ENCODE data around the gene SCTR.

Gene SCTR

DNA sequence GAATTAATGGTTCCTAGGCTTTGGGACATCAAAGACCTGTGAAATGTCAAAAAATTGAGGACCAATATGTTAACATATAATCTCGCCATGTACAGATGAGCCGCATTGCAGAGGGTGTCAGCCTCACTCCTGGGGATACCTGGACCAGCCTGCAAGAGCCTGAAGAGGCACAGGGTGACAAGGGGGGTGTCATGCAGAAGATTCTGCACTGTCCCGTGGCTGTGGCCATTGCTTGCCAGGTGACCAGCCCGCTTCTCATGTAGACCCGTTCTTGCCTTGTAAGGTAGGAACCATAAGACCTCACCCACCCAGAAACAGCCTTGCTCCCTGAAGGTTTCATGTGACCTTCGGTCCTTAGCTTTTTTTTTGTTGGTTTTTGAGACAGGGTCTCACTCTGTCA, 55.2 kb downstream of the SCTR start:
- TF ChIP-seq OSR1 (CRISPR knock-in tag; IDR thresholded peaks at IDR 0.05) (no peak), ZFP30 (CRISPR knock-in tag; IDR thresholded peaks at IDR 0.05) (no peak)
- TF ChIP-seq, protein P1, sequence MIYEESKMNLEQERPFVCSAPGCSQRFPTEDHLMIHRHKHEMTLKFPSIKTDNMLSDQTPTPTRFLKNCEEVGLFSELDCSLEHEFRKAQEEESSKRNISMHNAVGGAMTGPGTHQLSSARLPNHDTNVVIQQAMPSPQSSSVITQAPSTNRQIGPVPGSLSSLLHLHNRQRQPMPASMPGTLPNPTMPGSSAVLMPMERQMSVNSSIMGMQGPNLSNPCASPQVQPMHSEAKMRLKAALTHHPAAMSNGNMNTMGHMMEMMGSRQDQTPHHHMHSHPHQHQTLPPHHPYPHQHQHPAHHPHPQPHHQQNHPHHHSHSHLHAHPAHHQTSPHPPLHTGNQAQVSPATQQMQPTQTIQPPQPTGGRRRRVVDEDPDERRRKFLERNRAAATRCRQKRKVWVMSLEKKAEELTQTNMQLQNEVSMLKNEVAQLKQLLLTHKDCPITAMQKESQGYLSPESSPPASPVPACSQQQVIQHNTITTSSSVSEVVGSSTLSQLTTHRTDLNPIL (CRISPR knock-in tag; IDR thresholded peaks at IDR 0.05; ENCODE audit: low read depth) = no peak
- ATAC-seq = no peak

DNA sequence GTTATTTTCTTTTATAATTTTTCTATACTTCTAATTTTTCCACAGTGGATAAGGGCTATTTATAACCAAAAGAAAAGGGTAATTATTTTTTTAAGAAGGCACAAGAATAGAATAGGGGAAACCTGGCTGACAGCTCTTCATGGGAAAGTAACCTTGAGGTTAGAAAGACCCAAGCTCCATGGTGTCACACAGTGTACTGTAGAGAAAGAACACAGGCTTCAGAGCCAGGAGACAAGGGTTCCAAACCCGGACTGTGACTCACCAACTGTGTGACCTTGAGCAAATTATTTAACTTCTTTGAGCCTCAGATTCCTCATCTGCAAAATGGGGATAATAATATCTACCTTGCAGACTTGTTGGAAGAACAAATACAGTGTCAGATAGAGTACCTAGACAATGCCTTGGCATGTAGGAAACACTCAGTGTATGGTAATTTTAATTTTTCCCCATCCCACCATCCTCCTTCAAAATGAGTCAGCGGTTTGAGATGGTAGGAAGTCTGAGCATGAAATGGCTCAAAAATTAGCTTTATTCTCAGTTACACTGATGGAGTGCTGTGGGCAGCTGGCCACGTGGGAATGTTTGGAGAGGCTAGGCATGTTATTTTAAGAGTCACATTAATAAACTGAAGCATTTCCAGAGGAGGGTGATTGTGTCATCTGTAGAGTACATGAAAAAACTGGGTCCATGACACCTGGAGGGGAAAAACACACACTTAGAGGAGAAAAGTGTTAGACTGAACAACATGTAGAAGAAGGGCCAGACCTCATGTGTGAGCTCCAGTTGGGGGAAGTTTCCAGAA, 55.9 kb downstream of the SCTR start:
- no peak for TF ChIP-seq TCF4 (CRISPR knock-in tag; IDR thresholded peaks at IDR 0.05; ENCODE audit: borderline replicate concordance)
- TF ChIP-seq ZFP3 (CRISPR knock-in tag; IDR thresholded peaks at IDR 0.05) = no peak
- TF ChIP-seq ZFP30 (CRISPR knock-in tag; IDR thresholded peaks at IDR 0.05) = no peak
- TF ChIP-seq ESRRG (CRISPR knock-in tag; IDR thresholded peaks at IDR 0.05) = no peak
- TF ChIP-seq, protein P1 (CRISPR knock-in tag; IDR thresholded peaks at IDR 0.05; ENCODE audit: low read depth) = no peak
- no peak for TF ChIP-seq GLIS3 (CRISPR knock-in tag; IDR thresholded peaks at IDR 0.05)
- no peak for TF ChIP-seq PPARA (CRISPR knock-in tag; IDR thresholded peaks at IDR 0.05; ENCODE audit: borderline replicate concordance)
- no peak for TF ChIP-seq RARB (CRISPR knock-in tag; IDR thresholded peaks at IDR 0.05)
- no peak for TF ChIP-seq ZNF8 (CRISPR knock-in tag; IDR thresholded peaks at IDR 0.05)
- no peak for TF ChIP-seq ZNF565 (CRISPR knock-in tag; conservative IDR thresholded peaks at IDR 0.05; ENCODE audit: low read depth)
- no peak for TF ChIP-seq SNAI2 (CRISPR knock-in tag; IDR thresholded peaks at IDR 0.05)
- no peak for TF ChIP-seq CSDC2 (CRISPR knock-in tag; IDR thresholded peaks at IDR 0.05)
- TF ChIP-seq, protein P2, sequence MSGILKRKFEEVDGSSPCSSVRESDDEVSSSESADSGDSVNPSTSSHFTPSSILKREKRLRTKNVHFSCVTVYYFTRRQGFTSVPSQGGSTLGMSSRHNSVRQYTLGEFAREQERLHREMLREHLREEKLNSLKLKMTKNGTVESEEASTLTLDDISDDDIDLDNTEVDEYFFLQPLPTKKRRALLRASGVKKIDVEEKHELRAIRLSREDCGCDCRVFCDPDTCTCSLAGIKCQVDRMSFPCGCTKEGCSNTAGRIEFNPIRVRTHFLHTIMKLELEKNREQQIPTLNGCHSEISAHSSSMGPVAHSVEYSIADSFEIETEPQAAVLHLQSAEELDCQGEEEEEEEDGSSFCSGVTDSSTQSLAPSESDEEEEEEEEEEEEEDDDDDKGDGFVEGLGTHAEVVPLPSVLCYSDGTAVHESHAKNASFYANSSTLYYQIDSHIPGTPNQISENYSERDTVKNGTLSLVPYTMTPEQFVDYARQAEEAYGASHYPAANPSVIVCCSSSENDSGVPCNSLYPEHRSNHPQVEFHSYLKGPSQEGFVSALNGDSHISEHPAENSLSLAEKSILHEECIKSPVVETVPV (CRISPR knock-in tag; IDR thresholded peaks at IDR 0.05) = no peak
- ATAC-seq = no peak

DNA sequence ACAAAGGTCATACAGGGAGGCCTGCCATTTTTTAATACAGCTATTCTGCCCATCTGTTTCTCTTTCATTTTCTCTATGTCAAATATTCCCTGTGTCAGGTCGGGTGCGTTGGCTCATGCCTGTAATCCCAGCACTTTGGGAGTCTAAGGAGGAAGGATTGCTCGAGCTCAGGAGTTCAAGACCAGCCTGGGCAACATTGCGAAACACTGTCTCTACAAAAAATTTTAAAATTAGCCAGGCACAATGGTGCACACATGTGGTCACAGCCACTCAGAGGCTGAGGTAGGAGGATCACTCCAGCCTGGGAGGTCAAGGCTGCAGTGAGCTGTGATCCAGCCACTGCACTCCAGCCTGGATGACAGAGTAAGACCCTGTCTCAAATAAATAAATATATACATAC, 57.9 kb downstream of the SCTR start:
- no peak for ATAC-seq
- no peak for TF ChIP-seq PPARA (CRISPR knock-in tag; IDR thresholded peaks at IDR 0.05; ENCODE audit: borderline replicate concordance)
- no peak for TF ChIP-seq OSR1 (CRISPR knock-in tag; IDR thresholded peaks at IDR 0.05)
- no peak for TF ChIP-seq CSDC2 (CRISPR knock-in tag; IDR thresholded peaks at IDR 0.05)

DNA sequence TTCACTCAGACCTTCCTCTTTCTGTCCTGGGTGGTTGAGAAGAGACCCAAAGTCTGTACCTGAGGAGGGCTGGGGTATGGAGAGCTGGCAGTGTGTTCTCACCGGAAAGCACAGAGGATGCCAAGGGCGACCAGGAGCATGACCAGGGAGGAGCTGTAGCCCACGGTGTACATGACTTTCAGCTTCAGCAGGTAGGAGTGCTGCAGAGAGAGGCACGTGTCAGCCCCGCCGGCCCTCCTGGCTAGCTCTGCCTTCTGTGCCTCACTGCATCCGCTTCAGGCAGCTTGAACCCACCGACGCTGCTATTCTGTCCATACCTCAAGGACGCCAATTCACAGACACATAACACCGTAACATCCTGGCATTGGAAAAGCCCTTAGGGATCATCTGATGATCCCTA, 58.6 kb downstream of the SCTR start:
- no peak for ATAC-seq
- TF ChIP-seq, protein P2 (CRISPR knock-in tag; IDR thresholded peaks at IDR 0.05) = no peak
- TF ChIP-seq ZFP30 (CRISPR knock-in tag; IDR thresholded peaks at IDR 0.05) (no peak), TOX (CRISPR knock-in tag; IDR thresholded peaks at IDR 0.05; ENCODE audit: borderline replicate concordance) (no peak), ZNF8 (CRISPR knock-in tag; IDR thresholded peaks at IDR 0.05) (no peak), ZFP3 (CRISPR knock-in tag; IDR thresholded peaks at IDR 0.05) (no peak), ARNTL (CRISPR knock-in tag; IDR thresholded peaks at IDR 0.05; ENCODE audit: borderline replicate concordance, low read depth) (no peak), RARB (CRISPR knock-in tag; IDR thresholded peaks at IDR 0.05) (no peak), ZNF565 (CRISPR knock-in tag; conservative IDR thresholded peaks at IDR 0.05; ENCODE audit: low read depth) (no peak), ESRRG (CRISPR knock-in tag; IDR thresholded peaks at IDR 0.05) (no peak)
- TF ChIP-seq, protein P3, sequence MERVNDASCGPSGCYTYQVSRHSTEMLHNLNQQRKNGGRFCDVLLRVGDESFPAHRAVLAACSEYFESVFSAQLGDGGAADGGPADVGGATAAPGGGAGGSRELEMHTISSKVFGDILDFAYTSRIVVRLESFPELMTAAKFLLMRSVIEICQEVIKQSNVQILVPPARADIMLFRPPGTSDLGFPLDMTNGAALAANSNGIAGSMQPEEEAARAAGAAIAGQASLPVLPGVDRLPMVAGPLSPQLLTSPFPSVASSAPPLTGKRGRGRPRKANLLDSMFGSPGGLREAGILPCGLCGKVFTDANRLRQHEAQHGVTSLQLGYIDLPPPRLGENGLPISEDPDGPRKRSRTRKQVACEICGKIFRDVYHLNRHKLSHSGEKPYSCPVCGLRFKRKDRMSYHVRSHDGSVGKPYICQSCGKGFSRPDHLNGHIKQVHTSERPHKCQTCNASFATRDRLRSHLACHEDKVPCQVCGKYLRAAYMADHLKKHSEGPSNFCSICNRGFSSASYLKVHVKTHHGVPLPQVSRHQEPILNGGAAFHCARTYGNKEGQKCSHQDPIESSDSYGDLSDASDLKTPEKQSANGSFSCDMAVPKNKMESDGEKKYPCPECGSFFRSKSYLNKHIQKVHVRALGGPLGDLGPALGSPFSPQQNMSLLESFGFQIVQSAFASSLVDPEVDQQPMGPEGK (CRISPR knock-in tag; IDR thresholded peaks at IDR 0.05; ENCODE audit: borderline replicate concordance) = no peak

DNA sequence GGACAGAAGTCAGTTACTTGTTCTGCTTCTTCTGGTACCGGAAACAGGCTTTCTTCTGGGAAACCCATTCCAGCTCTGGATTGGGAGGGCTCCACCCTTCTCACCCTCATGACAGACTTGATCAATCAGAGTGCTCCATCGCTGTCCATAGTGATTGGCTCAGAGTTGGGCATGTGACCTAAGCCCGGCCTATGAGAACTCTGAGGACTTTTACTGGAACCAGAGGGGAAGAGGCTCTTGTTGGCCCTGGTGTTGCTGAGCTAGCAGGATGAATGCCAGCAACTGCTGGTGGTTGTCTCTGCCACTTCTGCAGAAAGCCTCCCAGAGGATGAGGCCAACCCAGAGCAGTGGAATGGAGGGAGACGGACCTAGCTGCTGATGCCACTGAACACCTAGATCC, 59.3 kb downstream of the SCTR start:
- peak; percentile 58; the same call in 2 of the 3 replicates for ATAC-seq
- no peak for TF ChIP-seq PPARA (CRISPR knock-in tag; IDR thresholded peaks at IDR 0.05; ENCODE audit: borderline replicate concordance)
- TF ChIP-seq, protein P4, sequence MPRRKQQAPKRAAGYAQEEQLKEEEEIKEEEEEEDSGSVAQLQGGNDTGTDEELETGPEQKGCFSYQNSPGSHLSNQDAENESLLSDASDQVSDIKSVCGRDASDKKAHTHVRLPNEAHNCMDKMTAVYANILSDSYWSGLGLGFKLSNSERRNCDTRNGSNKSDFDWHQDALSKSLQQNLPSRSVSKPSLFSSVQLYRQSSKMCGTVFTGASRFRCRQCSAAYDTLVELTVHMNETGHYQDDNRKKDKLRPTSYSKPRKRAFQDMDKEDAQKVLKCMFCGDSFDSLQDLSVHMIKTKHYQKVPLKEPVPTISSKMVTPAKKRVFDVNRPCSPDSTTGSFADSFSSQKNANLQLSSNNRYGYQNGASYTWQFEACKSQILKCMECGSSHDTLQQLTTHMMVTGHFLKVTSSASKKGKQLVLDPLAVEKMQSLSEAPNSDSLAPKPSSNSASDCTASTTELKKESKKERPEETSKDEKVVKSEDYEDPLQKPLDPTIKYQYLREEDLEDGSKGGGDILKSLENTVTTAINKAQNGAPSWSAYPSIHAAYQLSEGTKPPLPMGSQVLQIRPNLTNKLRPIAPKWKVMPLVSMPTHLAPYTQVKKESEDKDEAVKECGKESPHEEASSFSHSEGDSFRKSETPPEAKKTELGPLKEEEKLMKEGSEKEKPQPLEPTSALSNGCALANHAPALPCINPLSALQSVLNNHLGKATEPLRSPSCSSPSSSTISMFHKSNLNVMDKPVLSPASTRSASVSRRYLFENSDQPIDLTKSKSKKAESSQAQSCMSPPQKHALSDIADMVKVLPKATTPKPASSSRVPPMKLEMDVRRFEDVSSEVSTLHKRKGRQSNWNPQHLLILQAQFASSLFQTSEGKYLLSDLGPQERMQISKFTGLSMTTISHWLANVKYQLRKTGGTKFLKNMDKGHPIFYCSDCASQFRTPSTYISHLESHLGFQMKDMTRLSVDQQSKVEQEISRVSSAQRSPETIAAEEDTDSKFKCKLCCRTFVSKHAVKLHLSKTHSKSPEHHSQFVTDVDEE (CRISPR knock-in tag; IDR thresholded peaks at IDR 0.05) = no peak
- TF ChIP-seq RARB (CRISPR knock-in tag; IDR thresholded peaks at IDR 0.05) = no peak
- no peak for TF ChIP-seq TCF4 (CRISPR knock-in tag; IDR thresholded peaks at IDR 0.05; ENCODE audit: borderline replicate concordance)
- no peak for TF ChIP-seq OSR1 (CRISPR knock-in tag; IDR thresholded peaks at IDR 0.05)
- no peak for TF ChIP-seq GLIS3 (CRISPR knock-in tag; IDR thresholded peaks at IDR 0.05)
- TF ChIP-seq ISL1 (CRISPR knock-in tag; IDR thresholded peaks at IDR 0.05) = no peak
- TF ChIP-seq, protein P2 (CRISPR knock-in tag; IDR thresholded peaks at IDR 0.05) = no peak

Measured in SK-N-SH treated with all-trans-retinoic acid at 6 μM for 48 hours (cell line).